Activated gamma-delta T cell (primary cell): ENCODE results near the gene ENTPD8.

Source experiments
- DNase-seq: peaks from one replicate; lab custom pipeline; 2025; lab: John Stamatoyannopoulos, UW
- total RNA-seq, 2 donors: gene quantifications; one replicate each; lab custom pipeline; 2026; lab: John Stamatoyannopoulos, UW

The ENTPD8 gene, protein sequence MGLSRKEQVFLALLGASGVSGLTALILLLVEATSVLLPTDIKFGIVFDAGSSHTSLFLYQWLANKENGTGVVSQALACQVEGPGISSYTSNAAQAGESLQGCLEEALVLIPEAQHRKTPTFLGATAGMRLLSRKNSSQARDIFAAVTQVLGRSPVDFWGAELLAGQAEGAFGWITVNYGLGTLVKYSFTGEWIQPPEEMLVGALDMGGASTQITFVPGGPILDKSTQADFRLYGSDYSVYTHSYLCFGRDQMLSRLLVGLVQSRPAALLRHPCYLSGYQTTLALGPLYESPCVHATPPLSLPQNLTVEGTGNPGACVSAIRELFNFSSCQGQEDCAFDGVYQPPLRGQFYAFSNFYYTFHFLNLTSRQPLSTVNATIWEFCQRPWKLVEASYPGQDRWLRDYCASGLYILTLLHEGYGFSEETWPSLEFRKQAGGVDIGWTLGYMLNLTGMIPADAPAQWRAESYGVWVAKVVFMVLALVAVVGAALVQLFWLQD
- 0 to 0.31 reads per million in 2 donors for total RNA-seq

DNA sequence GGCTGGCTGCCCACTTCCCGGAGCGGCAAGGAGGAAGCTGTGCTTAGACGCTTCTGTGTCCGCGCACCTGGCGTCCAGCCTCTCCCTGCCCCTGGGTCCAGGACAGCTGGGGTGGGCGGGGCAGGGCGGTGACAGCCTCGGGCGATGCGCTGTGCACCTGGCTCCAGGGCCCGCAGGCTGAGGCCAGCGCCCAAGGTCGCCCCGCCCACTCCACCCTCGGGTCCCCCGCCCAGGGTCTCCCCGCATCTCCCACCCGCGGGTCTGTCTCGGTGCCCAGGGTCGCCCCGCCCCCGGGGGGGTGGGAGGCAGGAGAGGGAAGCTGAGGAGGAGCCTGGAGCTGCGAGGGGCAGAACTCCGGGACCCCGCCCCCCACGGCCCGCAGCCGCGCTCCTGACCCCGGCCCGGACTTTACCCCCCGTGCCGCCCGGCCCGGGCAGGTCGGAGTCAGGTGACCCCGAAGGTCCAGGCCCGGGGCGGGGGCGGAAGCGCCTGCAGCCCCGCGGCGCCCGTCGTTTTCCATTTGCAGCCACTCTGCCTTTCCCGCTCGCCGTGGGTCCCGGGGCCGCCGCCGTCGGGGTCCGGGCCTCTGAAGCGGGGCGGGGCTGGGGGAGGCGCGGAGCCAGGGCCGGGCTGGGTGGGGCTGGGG, at the start of gene ENTPD8:
ENTPD8 (minus strand) TSS at position 69 of the 646 bp plus-strand sequence. CDS start 3,072 bp downstream, outside the sequence.
- no peak for DNase-seq

DNA sequence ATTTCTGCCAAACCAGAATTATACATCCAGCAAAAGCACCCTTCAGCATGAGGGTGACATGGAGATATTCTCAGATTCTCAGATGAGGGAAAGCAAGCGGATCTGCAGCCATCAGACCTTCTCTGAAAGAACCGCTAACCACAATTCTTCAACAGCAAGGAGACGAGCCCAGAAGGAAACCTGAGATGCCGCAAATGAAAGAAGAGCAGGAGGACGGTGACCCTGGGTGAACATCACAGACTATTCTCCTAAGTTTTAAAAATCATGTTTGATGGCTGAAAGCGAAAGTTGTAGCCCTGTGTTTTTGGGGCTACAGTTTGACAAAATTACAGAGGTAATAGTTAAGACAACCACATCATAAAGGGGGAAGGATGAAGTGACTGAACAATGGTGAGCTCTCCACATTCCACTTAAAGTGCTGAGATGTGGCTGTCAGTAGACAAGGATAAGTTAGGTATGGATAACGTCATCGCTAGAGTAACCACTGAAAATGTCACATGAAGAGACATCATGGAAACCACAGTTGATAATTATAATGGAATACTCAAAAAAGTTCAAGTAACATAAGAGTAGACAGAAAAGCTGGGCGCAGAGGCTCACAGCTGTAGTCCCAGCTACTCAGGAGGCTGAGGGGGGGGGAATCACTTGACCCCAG, 49.5 kb upstream of the ENTPD8 start:
- DNase-seq = no peak

GRCh38 chr9:137488906-137489305, 47.7 kb upstream of the ENTPD8 start:
- no peak for DNase-seq

DNA sequence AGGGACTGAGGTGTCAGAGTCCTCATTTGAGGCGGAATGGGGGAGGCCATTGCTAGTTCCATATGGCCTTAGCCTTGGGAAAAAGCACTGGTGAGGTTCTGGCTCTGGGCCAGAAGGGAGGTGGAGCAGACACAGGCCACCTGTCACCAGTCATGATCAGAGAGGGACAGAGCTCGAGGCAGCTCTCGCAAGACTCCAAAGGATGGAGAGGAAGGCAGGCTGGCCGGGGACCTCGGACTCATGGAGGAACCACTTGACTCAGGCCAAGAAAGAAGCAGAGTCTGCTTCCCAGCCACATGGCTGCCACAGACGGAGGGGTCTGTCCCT, 47.1 kb upstream of the ENTPD8 start:
- no peak for DNase-seq

DNA sequence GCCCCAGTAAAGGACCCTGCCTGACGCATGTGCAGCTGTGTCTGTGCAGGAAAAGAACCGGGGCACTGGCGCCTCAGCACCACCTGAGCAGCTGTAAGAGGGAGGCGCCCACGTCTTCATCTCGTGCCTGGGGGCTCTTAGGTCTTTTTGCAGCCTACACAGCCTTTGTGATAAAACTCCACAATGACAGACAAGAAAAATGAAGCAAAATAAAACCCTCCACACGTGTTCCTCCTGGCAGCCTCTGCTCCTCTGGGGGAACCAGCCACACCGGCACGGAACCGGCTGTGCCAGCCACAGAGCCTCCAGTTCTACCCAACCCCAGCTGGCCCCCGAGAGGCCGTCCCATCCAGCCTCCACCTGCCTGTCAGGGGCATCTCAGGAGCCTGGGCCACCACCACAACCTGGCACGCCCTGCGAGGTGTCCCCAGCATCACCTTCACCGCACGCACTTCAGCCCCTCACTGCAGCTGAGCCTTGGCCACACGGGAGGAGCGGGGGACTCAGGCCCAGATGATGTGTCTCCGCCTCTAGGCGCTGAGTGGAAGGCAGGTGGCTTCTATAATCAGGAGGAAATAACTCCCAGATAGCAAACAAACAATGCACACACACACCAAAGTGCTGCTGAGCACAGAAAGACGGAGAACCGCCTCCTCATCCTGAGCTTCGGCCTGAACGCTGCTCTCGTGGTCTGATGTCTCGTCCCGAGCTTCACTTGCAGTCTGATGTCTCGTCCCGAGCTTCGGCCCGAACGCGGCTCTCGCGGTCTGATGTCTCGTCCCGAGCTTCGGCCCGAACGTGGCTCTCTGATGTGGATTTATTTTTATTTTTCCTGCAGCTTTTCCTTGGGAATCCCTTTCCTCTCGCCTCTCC, 46.5 kb upstream of the ENTPD8 start:
- DNase-seq = no peak

DNA sequence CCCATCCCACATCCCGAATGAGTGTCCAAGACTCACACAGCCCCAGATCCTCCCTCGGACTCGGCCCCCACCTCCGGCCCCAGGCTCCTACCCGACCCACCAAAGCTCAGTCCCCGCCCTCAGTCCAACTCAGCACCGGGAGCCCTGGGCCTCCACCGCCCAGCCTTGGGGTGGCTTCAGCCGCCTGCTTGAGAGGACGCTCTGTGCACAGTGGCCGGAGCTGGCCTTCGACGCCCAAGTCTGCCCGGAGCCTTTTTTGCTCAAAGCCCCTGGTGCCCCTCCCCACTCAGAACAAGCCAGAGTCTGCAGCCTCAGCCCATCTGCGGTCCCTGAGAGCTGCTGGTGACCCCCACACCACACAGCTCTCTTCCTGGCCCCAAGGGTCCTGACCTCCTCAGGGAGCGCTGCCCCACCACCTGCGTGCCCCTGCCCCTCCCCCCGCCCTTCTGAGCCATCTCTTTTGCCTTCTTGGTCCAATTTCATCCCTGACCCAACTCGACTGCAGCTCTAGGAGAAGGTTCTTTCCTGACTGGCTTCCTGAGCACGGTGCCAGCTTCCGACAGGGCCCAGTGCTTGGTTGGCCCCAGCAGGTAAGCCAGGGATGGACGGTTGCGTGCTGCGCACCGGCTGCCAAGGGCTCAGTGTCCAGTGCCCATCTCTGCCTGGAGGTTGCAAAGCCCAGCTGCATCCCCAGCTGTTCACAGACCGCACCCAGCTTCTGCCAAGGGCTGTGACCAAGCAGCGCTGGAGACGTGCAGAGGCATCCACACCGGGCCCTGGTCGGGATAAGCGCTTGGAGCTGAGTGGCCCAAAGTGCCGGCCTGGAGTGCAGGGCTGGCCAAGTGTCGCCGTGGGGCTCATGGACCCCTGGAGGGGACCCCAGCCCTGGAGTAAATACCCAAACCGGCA, 45.6 kb upstream of the ENTPD8 start:
- no peak for DNase-seq

GRCh38 chr9:137486141-137486490, 45.0 kb upstream of the ENTPD8 start:
- DNase-seq = no peak

- no peak for DNase-seq
Observed at GRCh38 chr9:137485343-137486140, 44.4 kb upstream of the ENTPD8 start.

DNA sequence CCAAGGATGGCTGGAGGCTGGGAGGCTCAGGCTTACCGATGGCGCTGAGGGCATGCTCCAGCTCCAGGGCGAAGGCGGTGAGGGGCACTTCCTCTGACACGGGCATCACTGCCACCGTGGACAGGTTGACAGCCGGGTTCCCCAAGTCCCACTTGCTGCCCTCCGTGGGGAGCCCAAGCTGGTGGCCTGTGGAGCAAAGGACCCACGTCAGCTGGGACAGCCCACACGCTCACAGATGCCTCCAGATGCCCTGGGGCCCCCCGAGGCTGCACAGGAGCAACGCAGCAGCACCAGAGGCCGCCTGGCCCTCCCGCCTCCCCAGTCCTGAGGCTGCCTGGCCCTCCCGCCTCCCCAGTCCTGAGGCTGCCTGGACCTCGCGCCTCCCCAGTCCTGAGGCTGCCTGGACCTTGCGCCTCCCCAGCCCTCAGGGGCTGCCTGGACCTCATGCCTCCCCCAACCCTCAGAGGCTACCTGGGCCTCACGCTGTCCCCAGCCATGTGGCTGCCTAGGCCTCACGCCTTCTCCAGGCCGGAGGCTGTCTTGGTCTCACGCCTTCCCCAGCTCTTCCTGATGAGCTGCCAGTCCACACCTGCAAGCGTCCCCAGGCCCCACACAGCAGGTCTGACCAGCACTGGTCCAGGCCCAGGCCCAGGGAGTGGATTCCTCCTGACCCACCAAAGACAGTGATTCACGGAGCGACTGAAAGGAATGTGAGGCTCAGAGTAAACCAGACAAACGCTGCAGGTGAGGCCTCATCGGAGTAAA, 43.6 kb upstream of the ENTPD8 start:
- DNase-seq = no peak

- no peak for DNase-seq
Observed at GRCh38 chr9:137482094-137482781, 41.1 kb upstream of the ENTPD8 start.

DNA sequence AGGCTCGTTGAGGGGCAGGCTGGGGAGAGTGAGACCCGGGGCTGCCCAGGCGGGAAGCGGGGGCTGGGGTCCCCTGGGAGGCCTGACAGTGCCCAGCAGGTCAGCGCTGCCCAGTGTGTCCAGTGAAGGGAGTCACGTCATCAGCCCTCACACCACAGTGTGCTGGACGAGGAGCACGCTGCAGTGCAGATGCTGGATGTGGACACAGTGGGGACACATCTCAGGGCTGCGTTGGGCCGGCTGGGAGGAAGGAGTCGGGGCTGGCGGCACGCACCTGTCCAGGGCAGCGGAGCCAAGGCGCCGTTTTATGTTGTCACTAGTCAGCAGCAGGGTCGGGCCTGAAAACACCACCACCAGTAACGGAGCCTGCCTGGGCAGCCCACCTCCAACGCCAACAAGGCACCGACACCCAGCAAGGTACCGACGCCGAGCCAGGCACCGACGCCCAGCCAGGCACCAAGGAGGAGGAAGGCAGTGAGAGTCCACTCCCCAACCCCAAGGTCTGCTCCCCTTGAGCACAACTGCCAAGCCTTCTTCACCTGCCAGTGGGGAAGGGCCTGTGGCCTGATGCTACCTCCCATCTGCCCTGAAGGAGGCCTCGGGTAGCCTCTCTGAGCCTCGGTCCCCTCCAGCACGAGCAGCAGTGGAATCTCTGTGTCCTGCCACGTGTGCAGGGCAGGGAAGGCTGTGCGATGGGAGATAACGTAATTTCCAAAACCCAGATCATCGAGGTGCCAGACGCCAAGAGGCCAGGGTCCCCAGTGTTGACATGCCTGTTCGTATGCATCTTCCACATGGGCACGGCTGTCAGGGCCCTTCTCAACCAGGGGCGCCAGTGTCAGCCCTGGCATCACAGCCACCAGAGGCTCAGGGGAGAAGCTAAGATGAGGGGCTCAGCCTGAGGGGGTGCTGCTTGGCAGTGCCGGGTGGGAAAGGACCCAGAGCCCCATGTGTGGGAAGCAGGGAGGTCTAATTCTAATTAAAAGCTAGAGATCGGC, 39.8 kb upstream of the ENTPD8 start:
- DNase-seq = no peak

DNA sequence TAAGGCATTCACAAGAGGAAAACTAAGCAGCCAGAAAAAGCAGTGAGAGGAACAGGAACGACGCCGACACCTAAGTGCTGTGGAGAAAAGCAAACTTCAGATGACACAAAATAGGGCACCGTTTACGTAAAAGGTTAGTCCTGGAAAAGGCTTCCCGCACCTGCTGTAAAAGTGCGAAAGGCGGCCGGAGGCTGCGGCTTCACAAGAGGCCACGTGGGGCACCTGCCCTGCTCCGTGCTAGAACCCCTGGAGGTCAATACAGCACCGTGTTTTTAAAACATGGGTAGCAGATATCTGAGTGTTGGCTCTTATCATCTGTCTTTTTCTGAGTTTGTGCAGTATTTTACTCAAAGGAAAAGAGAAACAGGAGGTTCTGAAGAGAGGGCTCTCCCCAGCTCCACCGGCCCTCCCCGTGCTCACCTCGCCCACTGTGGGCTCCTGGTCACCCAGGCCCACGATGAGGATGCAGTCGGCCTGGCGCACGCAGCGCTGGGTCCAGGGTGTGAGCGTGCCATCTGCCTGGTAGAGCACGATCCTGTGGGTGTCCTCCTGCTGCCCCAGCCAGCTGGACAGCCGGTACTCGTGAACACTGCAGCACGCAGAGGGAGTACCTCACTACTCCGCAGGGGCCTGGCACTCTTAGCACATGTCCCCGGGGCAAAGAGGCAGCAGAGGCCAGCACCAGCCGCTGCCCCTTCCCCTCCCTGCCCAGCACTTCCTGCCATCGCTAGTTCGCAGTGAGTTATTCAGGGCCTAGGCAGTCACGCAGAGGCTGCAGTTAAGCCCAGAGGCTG, 38.9 kb upstream of the ENTPD8 start:
- DNase-seq = no peak

GRCh38 chr9:137478962-137479861, 38.1 kb upstream of the ENTPD8 start:
- DNase-seq = no peak

GRCh38 chr9:137478613-137478961, 37.4 kb upstream of the ENTPD8 start:
- DNase-seq = no peak

GRCh38 chr9:137477778-137478612, 36.8 kb upstream of the ENTPD8 start:
- DNase-seq = no peak
